ENCODE results near the gene C9orf40.

- TF ChIP-seq, protein P1, sequence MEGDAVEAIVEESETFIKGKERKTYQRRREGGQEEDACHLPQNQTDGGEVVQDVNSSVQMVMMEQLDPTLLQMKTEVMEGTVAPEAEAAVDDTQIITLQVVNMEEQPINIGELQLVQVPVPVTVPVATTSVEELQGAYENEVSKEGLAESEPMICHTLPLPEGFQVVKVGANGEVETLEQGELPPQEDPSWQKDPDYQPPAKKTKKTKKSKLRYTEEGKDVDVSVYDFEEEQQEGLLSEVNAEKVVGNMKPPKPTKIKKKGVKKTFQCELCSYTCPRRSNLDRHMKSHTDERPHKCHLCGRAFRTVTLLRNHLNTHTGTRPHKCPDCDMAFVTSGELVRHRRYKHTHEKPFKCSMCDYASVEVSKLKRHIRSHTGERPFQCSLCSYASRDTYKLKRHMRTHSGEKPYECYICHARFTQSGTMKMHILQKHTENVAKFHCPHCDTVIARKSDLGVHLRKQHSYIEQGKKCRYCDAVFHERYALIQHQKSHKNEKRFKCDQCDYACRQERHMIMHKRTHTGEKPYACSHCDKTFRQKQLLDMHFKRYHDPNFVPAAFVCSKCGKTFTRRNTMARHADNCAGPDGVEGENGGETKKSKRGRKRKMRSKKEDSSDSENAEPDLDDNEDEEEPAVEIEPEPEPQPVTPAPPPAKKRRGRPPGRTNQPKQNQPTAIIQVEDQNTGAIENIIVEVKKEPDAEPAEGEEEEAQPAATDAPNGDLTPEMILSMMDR (IDR thresholded peaks at IDR 0.05; ENCODE audit: low read length): no peak
- TF ChIP-seq EZH2 (optimal IDR thresholded peaks at IDR 0.05; ENCODE audit: low read depth, low read length) (no peak), EZH2phosphoT487 (IDR thresholded peaks at IDR 0.05; ENCODE audit: low read length) (no peak)
Measured at GRCh38 chr9:74975538-74975937, 22.8 kb upstream of the C9orf40 start.
